NCI-H187 treated with DMSO at 0.1 percent for 48 hours (cell line): Measurements from ENCODE around the gene VCX3A.
"Not testable (repeated sequence)": the region's sequence is repeated elsewhere in the genome, so short reads cannot be mapped to it uniquely, and the experiment has no call there.

Experiments used
- DNase-seq: peaks from one replicate; lab custom pipeline; 2025; lab: John Stamatoyannopoulos, UW

Gene VCX3A

DNA sequence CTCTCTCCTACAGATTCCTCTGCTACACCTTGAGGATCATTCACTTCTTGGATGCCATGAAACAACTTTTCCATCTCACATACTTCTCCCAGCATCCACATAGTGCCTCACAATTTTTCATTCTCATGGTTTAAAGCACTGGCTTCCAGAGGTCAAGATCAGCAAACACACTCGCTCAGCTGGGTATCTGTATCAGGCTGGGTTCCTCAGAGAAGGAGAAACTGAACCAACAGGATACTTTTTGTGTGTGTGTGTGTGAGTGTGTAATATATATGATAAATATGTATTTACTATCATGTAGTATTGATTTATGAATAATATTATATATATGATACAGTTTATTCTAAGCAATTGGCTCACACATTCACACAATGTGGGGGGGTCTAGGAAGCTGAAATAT is at the start of gene VCX3A:
Gene VCX3A (minus strand): TSS at position 101 of the 400 bp plus-strand sequence. CDS start 621 bp downstream, outside the sequence.
- not testable (repeated sequence) for DNase-seq

- DNase-seq: no peak
These were observed 39.8 kb upstream of the VCX3A start for GRCh38 chrX:6574762-6575161.

- no peak for DNase-seq
These were observed 33.1 kb upstream of the VCX3A start for GRCh38 chrX:6568031-6568430.

- no peak for DNase-seq
These were observed 24.1 kb upstream of the VCX3A start for GRCh38 chrX:6558979-6559378.

DNA sequence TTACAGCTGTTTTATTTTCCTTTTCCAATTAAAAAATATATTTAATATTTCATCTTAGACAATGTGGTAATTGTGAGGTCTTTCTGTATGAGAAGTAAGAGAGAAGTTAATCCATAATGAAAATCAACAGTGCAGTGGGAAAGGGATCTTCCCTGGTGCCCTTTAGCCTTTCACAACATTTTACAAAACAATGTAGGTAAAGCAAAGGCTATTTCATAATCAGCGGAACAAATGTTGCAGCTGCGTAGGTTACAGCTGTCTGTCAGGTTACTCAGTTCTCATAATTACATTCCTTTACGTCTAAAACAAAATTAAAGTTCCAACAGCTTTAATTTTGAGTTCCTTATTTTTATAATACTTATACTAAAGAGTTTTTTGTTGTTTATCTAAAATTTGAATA is 22.8 kb upstream of the VCX3A start:
- DNase-seq: no peak

GRCh38 chrX:6550999-6551398 is 16.1 kb upstream of the VCX3A start:
- DNase-seq: no peak

DNA sequence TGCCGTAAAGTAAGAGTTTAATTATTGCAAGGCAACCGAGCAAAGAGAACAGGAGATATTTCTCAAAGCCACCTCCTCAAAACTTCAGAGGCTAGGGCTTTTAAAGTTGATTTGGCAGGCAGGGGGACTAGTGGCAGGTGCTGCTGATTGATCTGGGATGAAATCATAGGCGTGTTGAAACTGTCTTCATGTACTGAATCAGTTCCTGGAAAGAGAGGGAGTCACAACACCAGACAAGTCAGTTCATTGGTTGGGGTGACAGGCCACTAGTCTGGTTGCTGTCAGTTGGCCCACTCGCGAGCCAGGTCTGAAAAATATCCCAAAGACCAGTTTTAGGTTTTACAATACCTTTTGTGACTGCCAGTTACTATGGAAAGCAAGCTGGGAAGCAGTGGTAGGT is 10.8 kb upstream of the VCX3A start:
- no peak for DNase-seq

GRCh38 chrX:6526564-6527136 is 8.3 kb downstream of the VCX3A start:
- no peak for DNase-seq

DNA sequence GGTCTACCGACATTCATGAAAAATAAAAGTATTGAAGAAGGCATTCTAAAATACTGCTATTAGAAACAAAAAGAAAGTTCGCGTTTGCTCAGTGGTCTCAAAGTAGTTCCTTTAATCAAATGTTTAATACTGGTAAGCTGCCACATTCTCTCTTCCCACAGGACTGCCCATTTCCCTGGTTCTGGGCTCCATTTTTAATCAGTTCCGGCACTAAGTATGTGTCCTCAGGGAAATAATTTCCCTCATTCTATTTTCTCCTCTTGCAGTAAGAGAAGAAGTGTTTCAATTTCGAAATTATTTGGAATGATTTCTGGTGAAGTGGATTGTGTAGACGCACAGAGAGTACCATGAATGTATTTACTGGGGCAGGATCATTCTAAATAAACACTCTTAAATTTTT is 17.5 kb downstream of the VCX3A start:
- DNase-seq: no peak

DNA sequence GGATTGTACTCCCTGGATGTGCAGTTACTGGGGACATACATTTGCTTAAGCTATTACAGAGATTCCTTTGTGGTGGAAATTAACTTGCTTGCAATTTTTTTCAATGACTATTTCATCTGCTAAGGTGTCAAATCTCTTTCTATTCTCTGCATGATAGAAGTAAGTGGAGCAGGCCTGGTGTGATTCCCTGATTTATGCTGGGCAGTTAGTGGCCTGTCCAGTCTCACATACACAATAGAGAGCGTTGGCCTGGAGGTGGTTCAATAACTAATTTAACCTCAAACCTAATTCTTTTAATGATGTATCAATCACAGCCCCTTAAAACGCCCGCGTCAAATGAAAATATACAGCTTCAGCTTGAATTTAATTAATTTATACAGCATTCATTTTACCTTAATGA is 28.5 kb downstream of the VCX3A start:
- no peak for DNase-seq

DNA sequence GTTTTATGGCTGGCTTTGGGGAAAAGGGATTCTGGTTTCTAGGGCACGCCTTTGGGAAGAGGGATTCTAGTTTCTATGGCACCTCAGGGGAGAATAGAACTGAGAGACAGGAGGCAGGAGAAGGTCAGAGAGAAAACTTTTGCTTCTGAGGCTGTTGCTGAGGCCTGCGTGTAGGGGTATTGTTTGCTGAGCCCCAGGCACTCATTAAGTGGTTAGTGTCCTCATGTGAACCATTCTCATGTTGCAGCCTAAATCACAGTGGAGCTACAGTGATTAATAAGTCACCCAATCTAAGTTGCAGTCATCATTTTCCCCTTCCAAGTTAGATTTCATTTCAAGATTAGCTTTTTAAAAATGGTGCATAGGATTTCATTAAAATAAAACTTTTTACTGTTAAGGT is 29.0 kb downstream of the VCX3A start:
- no peak for DNase-seq

DNA sequence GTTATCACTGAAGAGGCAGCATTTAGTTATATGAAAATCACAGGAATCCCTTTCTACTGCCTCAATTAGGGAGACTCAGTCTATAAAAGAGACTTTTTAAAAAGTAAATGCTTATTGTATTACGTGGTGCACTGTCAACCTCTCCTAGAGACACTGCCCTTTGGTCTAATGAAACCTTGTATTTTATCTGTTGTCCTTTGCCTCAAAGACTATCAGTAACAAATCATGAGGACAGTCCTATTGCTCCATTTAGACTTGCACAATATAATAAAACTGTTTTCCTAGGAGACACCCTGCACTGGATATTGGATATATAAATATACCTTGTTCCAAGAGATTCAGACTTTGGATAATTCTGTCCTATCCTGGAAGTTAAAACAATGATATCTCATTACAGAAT is 34.2 kb downstream of the VCX3A start:
- DNase-seq: no peak

- DNase-seq: no peak
These were observed 36.6 kb downstream of the VCX3A start for GRCh38 chrX:6498324-6498723.
